ENCODE results near the gene TTF1. TPM values are rescaled to one million over a fixed set of nuclear protein-coding genes. Genes with fewer than 3 reads are reported as not detected.
A peak's percentile ranks its signal among the peaks of the same experiment; 100 is the strongest.

The TTF1 gene
- total RNA-seq (ENCODE audit: low replicate concordance), result 28.6 and 29.5 TPM in 2 replicates

GRCh38 chr9:132406554-132407122, at the start of gene TTF1:
TSS of gene TTF1 (minus strand) at chr9:132406840. CDS start at chr9:132402821, 4,019 bp downstream.
- peaks cover 10% of the 10 kb centered on the region for H3K36me3 Mint-ChIP-seq
- no peak within 1 kb of the TSS for H3K27ac ChIP-seq
- peaks cover 42% of the 10 kb centered on the region for H3K4me1 Mint-ChIP-seq
- peak within 1 kb of the TSS; percentile 73 for H3K27ac Mint-ChIP-seq
- peaks cover 49% of the 10 kb centered on the region for H3K79me2 ChIP-seq (ENCODE audit: low read depth)
- peak within 1 kb of the TSS; percentile 81 for H3K4me3 ChIP-seq
- peaks cover 38% of the 10 kb centered on the region for H3K27me3 ChIP-seq
- peaks cover 10% of the 10 kb centered on the region for H4K20me1 ChIP-seq (ENCODE audit: low read depth)
- H3K4me1 ChIP-seq, result peaks cover 7% of the 10 kb centered on the region
- peak within 1 kb of the TSS; percentile 93 for H3K4me3 Mint-ChIP-seq
- no peaks in the 10 kb centered on the region for H3K9me3 Mint-ChIP-seq
- peak; percentile 96 for DNase-seq (ENCODE audit: low spot score)
- H3K27me3 Mint-ChIP-seq (ENCODE audit: insufficient read depth, low read depth), result peaks cover 12% of the 10 kb centered on the region
- H3K9me3 ChIP-seq (ENCODE audit: low read depth), result no peaks in the 10 kb centered on the region
- peak within 1 kb of the TSS; percentile 90 for H2AFZ ChIP-seq (replicated peaks)
- no peaks in the 10 kb centered on the region for H3K36me3 ChIP-seq
- H3K4me2 ChIP-seq, result peak within 1 kb of the TSS; percentile 98
- TF ChIP-seq CTCF (IDR thresholded peaks at IDR 0.05), result no peak
- no peak for TF ChIP-seq EZH2phosphoT487 (IDR thresholded peaks at IDR 0.05)
- TF ChIP-seq EZH2 (IDR thresholded peaks at IDR 0.05), result no peak
- H3K9ac ChIP-seq, result peak within 1 kb of the TSS; percentile 67
- peaks cover 19% of the 10 kb centered on the region for H3F3A ChIP-seq (ENCODE audit: low read depth)

- H3K27ac ChIP-seq, result no peak overlapping the region
- no peak overlapping the region for H3K9ac ChIP-seq
- DNase-seq (ENCODE audit: low spot score), result no peak
- peaks cover 4% of the 10 kb centered on the region for H3K36me3 Mint-ChIP-seq
- no peaks in the 10 kb centered on the region for H3K27me3 ChIP-seq
- no peaks in the 10 kb centered on the region for H3K9me3 ChIP-seq (ENCODE audit: low read depth)
- no peak overlapping the region for H2AFZ ChIP-seq (replicated peaks)
- H3K27ac Mint-ChIP-seq, result peak overlapping the region; percentile 72
- TF ChIP-seq CTCF (IDR thresholded peaks at IDR 0.05) (no peak), EZH2phosphoT487 (IDR thresholded peaks at IDR 0.05) (no peak), EZH2 (IDR thresholded peaks at IDR 0.05) (no peak)
- H3K4me2 ChIP-seq, result no peak overlapping the region
- H3K4me3 ChIP-seq, result no peak overlapping the region
- peaks cover 12% of the 10 kb centered on the region for H3F3A ChIP-seq (ENCODE audit: low read depth)
- H3K4me1 Mint-ChIP-seq, result peaks cover 47% of the 10 kb centered on the region
- H4K20me1 ChIP-seq (ENCODE audit: low read depth), result no peaks in the 10 kb centered on the region
- H3K9me3 Mint-ChIP-seq, result no peaks in the 10 kb centered on the region
- peaks cover 11% of the 10 kb centered on the region for H3K27me3 Mint-ChIP-seq (ENCODE audit: insufficient read depth, low read depth)
- H3K79me2 ChIP-seq (ENCODE audit: low read depth), result no peaks in the 10 kb centered on the region
- no peaks in the 10 kb centered on the region for H3K36me3 ChIP-seq
- H3K4me1 ChIP-seq, result peaks cover 14% of the 10 kb centered on the region
- no peak overlapping the region for H3K4me3 Mint-ChIP-seq
Measured at GRCh38 chr9:132456241-132456640, 49.6 kb upstream of the TTF1 start.

DNA sequence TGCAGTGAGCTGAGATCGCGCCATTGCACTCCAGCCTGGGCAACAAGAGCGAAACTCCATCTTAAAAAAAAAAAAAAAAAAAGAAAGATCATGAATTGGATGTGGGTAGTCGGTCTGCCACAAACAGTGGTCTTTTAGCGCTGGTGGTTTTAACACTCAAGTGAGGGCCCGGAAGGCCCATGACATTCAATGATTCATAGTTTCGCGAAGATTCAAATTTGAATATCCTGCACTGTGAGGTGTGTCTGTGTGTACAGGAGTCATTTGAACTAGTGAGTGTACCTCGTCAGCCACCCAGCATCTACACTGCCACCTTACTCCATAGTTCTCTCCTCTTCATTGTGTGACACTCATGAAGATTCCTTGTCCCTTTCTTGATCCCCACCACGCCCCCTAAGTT, 44.6 kb upstream of the TTF1 start:
- Histone ChIP-seq H4K20me1 (ENCODE audit: low read depth) (no peaks in the 10 kb centered on the region), H3K4me1 (peaks cover 7% of the 10 kb centered on the region), H3K9ac (no peak overlapping the region), H3K4me2 (no peak overlapping the region), H2AFZ (replicated peaks) (no peak overlapping the region), H3K36me3 (no peaks in the 10 kb centered on the region), H3K9me3 (ENCODE audit: low read depth) (no peaks in the 10 kb centered on the region), H3K27ac (no peak overlapping the region), H3K79me2 (ENCODE audit: low read depth) (no peaks in the 10 kb centered on the region), H3F3A (ENCODE audit: low read depth) (no peaks in the 10 kb centered on the region), H3K4me3 (no peak overlapping the region), H3K27me3 (peaks cover 10% of the 10 kb centered on the region)
- TF ChIP-seq EZH2phosphoT487 (IDR thresholded peaks at IDR 0.05) (no peak), EZH2 (IDR thresholded peaks at IDR 0.05) (no peak), CTCF (IDR thresholded peaks at IDR 0.05) (no peak)
- Mint-ChIP-seq H3K27me3 (ENCODE audit: insufficient read depth, low read depth) (peaks cover 11% of the 10 kb centered on the region), H3K9me3 (no peaks in the 10 kb centered on the region), H3K4me1 (peaks cover 43% of the 10 kb centered on the region), H3K4me3 (no peak overlapping the region), H3K27ac (no peak overlapping the region), H3K36me3 (peaks cover 4% of the 10 kb centered on the region)
- DNase-seq (ENCODE audit: low spot score), result no peak

All from neural progenitor cell (in vitro differentiated cells).